B cell (primary cell): ENCODE data around the gene BAIAP3.

Source experiments
- CTCF ChIP-seq: fragments of 200-600 bp; IDR thresholded peaks from one replicate; pipeline ENCODE4 v1.8.0; 2022; ENCODE audit warnings: antibody characterized with exemption, mild to moderate bottlenecking
- EZH2 ChIP-seq: IDR thresholded peaks from 2 replicates; pipeline ENCODE4 v1.6.1; 2012; ENCODE audit warnings: borderline replicate concordance, low read depth, mild to moderate bottlenecking, moderate library complexity, low read length; ENCODE audit not compliant: insufficient read depth, poor library complexity, severe bottlenecking

DNA sequence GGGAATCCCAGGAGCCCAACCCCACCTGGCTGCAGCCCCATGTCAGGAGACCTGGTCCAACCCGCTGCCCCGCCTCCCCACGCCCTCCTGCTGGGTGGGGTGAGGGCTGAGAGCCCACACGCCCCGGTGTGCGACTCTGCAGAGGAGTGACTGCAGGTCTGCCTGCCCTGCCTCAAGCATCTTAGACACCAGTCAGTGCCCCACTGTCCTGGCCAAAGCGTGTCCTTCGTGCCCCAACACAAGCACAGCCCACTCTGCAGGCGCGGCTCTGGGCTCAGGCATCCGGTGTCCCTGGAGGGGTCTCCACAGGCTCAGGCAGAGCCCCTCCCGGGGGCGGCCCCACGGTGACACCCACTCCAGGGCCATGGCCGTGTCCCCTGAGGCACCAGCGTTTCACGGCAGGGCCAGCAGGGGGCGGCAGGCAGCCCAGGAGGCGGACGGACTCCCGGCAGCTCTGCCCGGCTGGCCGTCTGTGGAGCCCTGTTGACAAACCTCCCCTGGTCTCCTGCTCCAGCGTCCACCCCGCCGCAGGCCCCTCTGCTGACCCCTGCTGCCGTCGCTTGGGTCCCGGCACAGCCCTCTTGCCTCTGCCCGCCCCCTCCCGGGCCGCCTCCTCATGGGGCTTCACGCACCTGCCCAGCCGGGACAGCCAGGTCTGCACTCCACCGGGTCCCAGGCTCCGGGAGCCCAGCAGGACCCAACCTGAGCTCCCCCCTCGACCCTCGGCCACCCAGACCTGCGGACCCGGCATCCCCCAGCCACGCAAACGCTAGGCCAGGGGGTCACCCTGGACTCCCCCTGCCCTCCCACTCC lies 32.6 kb upstream of the BAIAP3 start:
- TF ChIP-seq CTCF (peak; percentile 94), EZH2 (no peak)
